ENCODE measurements around the gene ASB4.

ASB4 gene

GRCh38 chr7:95478272-95479037 lies 7.3 kb upstream of the ASB4 start:
- Histone ChIP-seq H3K9me3 (ENCODE audit: control insufficient read depth in 1 of 2, low read length in 2 of 2) (no peaks in the 10 kb centered on the region), H3K9ac (ENCODE audit: low read depth in 1 of 2, low read length in 2 of 2) (no peak overlapping the region), H3K27ac (ENCODE audit: low read depth, low read length) (no peak overlapping the region), H3K4me3 (ENCODE audit: low read depth in 1 of 2, low read length in 2 of 2) (peak overlapping the region; percentile 31 to 37), H3K27me3 (ENCODE audit: control insufficient read depth in 1 of 2, insufficient read depth in 2 of 2, low read length in 2 of 2) (peaks cover 0 to 7% of the 10 kb centered on the region in 2 donors), H3K36me3 (ENCODE audit: control insufficient read depth in 1 of 2, insufficient read depth in 2 of 2, low read length in 2 of 2) (no peaks in the 10 kb centered on the region), H3K4me1 (ENCODE audit: control insufficient read depth in 1 of 2, insufficient read depth in 2 of 2, low read length in 2 of 2) (no peaks in the 10 kb centered on the region)

- Histone ChIP-seq H3K4me3 (ENCODE audit: low read depth in 1 of 2, low read length in 2 of 2) (no peak overlapping the region), H3K9ac (ENCODE audit: low read depth in 1 of 2, low read length in 2 of 2) (no peak overlapping the region), H3K27ac (ENCODE audit: low read depth, low read length) (no peak overlapping the region), H3K36me3 (ENCODE audit: control insufficient read depth in 1 of 2, insufficient read depth in 2 of 2, low read length in 2 of 2) (no peaks in the 10 kb centered on the region), H3K9me3 (ENCODE audit: control insufficient read depth in 1 of 2, low read length in 2 of 2) (no peaks in the 10 kb centered on the region), H3K27me3 (ENCODE audit: control insufficient read depth in 1 of 2, insufficient read depth in 2 of 2, low read length in 2 of 2) (peaks cover 0 to 7% of the 10 kb centered on the region in 2 donors), H3K4me1 (ENCODE audit: control insufficient read depth in 1 of 2, insufficient read depth in 2 of 2, low read length in 2 of 2) (no peaks in the 10 kb centered on the region)
Observed at GRCh38 chr7:95479992-95480624, 5.6 kb upstream of the ASB4 start.

- Histone ChIP-seq H3K27me3 (ENCODE audit: control insufficient read depth in 1 of 2, insufficient read depth in 2 of 2, low read length in 2 of 2) (peaks cover 0 to 7% of the 10 kb centered on the region in 2 donors), H3K9ac (ENCODE audit: low read depth in 1 of 2, low read length in 2 of 2) (no peak overlapping the region), H3K9me3 (ENCODE audit: control insufficient read depth in 1 of 2, low read length in 2 of 2) (no peaks in the 10 kb centered on the region), H3K4me3 (ENCODE audit: low read depth in 1 of 2, low read length in 2 of 2) (no peak overlapping the region), H3K27ac (ENCODE audit: low read depth, low read length) (no peak overlapping the region), H3K4me1 (ENCODE audit: control insufficient read depth in 1 of 2, insufficient read depth in 2 of 2, low read length in 2 of 2) (no peaks in the 10 kb centered on the region), H3K36me3 (ENCODE audit: control insufficient read depth in 1 of 2, insufficient read depth in 2 of 2, low read length in 2 of 2) (no peaks in the 10 kb centered on the region)
Observed at GRCh38 chr7:95481271-95482165, 4.2 kb upstream of the ASB4 start.

GRCh38 chr7:95482424-95482823 lies 3.3 kb upstream of the ASB4 start:
- no peaks in the 10 kb centered on the region for H3K9me3 ChIP-seq (ENCODE audit: control insufficient read depth in 1 of 2, low read length in 2 of 2)
- peaks cover 0 to 7% of the 10 kb centered on the region in 2 donors for H3K27me3 ChIP-seq (ENCODE audit: control insufficient read depth in 1 of 2, insufficient read depth in 2 of 2, low read length in 2 of 2)
- no peaks in the 10 kb centered on the region for H3K4me1 ChIP-seq (ENCODE audit: control insufficient read depth in 1 of 2, insufficient read depth in 2 of 2, low read length in 2 of 2)
- no peak overlapping the region for H3K27ac ChIP-seq (ENCODE audit: low read depth, low read length)
- H3K4me3 ChIP-seq (ENCODE audit: low read depth in 1 of 2, low read length in 2 of 2), result no peak overlapping the region
- H3K36me3 ChIP-seq (ENCODE audit: control insufficient read depth in 1 of 2, insufficient read depth in 2 of 2, low read length in 2 of 2), result no peaks in the 10 kb centered on the region
- no peak overlapping the region for H3K9ac ChIP-seq (ENCODE audit: low read depth in 1 of 2, low read length in 2 of 2)

GRCh38 chr7:95490231-95490762 lies 4.6 kb downstream of the ASB4 start:
- H3K27me3 ChIP-seq (ENCODE audit: control insufficient read depth in 1 of 2, insufficient read depth in 2 of 2, low read length in 2 of 2), result no peaks in the 10 kb centered on the region
- H3K4me1 ChIP-seq (ENCODE audit: control insufficient read depth in 1 of 2, insufficient read depth in 2 of 2, low read length in 2 of 2), result peaks cover 0 to 6% of the 10 kb centered on the region in 2 donors
- H3K27ac ChIP-seq (ENCODE audit: low read depth, low read length), result no peak overlapping the region
- H3K36me3 ChIP-seq (ENCODE audit: control insufficient read depth in 1 of 2, insufficient read depth in 2 of 2, low read length in 2 of 2), result no peaks in the 10 kb centered on the region
- H3K9ac ChIP-seq (ENCODE audit: low read depth in 1 of 2, low read length in 2 of 2), result no peak overlapping the region
- H3K9me3 ChIP-seq (ENCODE audit: control insufficient read depth in 1 of 2, low read length in 2 of 2), result no peaks in the 10 kb centered on the region
- no peak overlapping the region for H3K4me3 ChIP-seq (ENCODE audit: low read depth in 1 of 2, low read length in 2 of 2)

DNA sequence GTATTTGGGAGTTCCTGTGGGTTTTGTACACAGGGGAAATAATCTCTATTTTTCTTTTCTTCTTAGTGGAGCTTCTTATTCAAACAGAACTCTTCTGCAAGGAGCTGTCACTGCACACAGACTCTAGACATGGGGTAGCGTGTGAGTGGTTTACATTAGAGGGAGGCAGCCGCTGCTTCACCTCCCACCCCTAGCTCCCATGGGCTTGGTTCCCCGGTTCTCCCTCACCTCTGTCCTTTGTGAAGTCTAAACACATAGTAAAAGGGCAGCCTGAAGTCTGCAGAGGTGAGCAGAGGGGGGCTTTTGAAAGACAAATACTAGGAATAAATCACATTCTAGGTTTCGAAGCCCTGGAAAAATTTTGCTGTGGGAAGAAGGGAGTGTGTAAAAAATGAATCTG lies 5.5 kb downstream of the ASB4 start:
- Histone ChIP-seq H3K9ac (ENCODE audit: low read depth in 1 of 2, low read length in 2 of 2) (no peak overlapping the region), H3K4me3 (ENCODE audit: low read depth in 1 of 2, low read length in 2 of 2) (no peak overlapping the region), H3K4me1 (ENCODE audit: control insufficient read depth in 1 of 2, insufficient read depth in 2 of 2, low read length in 2 of 2) (peaks cover 0 to 6% of the 10 kb centered on the region in 2 donors), H3K9me3 (ENCODE audit: control insufficient read depth in 1 of 2, low read length in 2 of 2) (no peaks in the 10 kb centered on the region), H3K27me3 (ENCODE audit: control insufficient read depth in 1 of 2, insufficient read depth in 2 of 2, low read length in 2 of 2) (no peaks in the 10 kb centered on the region), H3K36me3 (ENCODE audit: control insufficient read depth in 1 of 2, insufficient read depth in 2 of 2, low read length in 2 of 2) (no peaks in the 10 kb centered on the region), H3K27ac (ENCODE audit: low read depth, low read length) (no peak overlapping the region)

DNA sequence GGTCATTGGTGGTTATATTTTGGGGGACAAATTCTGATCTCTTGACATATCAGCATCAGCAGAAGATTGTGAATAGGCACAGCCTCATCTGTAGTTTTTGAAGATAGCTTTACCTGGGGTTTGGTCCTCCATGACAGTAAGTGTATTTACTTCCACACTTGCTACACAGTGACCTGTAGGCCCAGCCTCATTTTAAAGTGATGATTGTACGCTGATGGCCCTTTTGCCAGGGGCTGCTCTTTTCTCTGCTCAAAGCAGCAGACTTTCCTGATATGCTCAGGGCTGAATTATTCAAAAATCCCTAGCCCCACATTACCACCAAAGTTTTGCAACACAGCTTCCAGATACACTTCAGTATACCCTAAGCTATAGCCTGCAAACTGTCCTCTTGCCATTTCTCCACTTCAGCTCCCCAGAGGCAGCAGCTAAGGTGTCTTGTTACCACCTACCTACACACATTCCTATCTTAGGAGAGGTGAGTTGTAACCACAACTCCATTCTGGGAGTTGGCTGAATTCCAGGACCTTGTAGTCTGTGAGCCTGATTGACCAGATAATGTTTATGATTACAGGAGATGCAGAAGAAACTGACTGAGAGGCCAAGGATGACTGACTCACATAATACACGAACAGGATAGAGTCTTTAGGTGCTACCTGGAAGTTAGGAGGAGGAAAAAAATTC lies 6.0 kb downstream of the ASB4 start:
- peaks cover 0 to 6% of the 10 kb centered on the region in 2 donors for H3K4me1 ChIP-seq (ENCODE audit: control insufficient read depth in 1 of 2, insufficient read depth in 2 of 2, low read length in 2 of 2)
- no peak overlapping the region for H3K4me3 ChIP-seq (ENCODE audit: low read depth in 1 of 2, low read length in 2 of 2)
- H3K27ac ChIP-seq (ENCODE audit: low read depth, low read length), result no peak overlapping the region
- no peak overlapping the region for H3K9ac ChIP-seq (ENCODE audit: low read depth in 1 of 2, low read length in 2 of 2)
- H3K9me3 ChIP-seq (ENCODE audit: control insufficient read depth in 1 of 2, low read length in 2 of 2), result no peaks in the 10 kb centered on the region
- H3K27me3 ChIP-seq (ENCODE audit: control insufficient read depth in 1 of 2, insufficient read depth in 2 of 2, low read length in 2 of 2), result no peaks in the 10 kb centered on the region
- H3K36me3 ChIP-seq (ENCODE audit: control insufficient read depth in 1 of 2, insufficient read depth in 2 of 2, low read length in 2 of 2), result no peaks in the 10 kb centered on the region

- Histone ChIP-seq H3K4me1 (ENCODE audit: control insufficient read depth in 1 of 2, insufficient read depth in 2 of 2, low read length in 2 of 2) (peaks cover 0 to 5% of the 10 kb centered on the region in 2 donors), H3K27me3 (ENCODE audit: control insufficient read depth in 1 of 2, insufficient read depth in 2 of 2, low read length in 2 of 2) (no peaks in the 10 kb centered on the region), H3K9me3 (ENCODE audit: control insufficient read depth in 1 of 2, low read length in 2 of 2) (no peaks in the 10 kb centered on the region), H3K9ac (ENCODE audit: low read depth in 1 of 2, low read length in 2 of 2) (no peak overlapping the region), H3K36me3 (ENCODE audit: control insufficient read depth in 1 of 2, insufficient read depth in 2 of 2, low read length in 2 of 2) (no peaks in the 10 kb centered on the region), H3K4me3 (ENCODE audit: low read depth in 1 of 2, low read length in 2 of 2) (no peak overlapping the region), H3K27ac (ENCODE audit: low read depth, low read length) (no peak overlapping the region)
Observed at GRCh38 chr7:95493247-95493646, 7.5 kb downstream of the ASB4 start.

- no peaks in the 10 kb centered on the region for H3K36me3 ChIP-seq (ENCODE audit: control insufficient read depth in 1 of 2, insufficient read depth in 2 of 2, low read length in 2 of 2)
Observed at GRCh38 chr7:95493844-95494243, 8.1 kb downstream of the ASB4 start.

More at GRCh38 chr7:95493844-95494243, 8.1 kb downstream of the ASB4 start:
- no peaks in the 10 kb centered on the region for H3K4me1 ChIP-seq (ENCODE audit: control insufficient read depth in 1 of 2, insufficient read depth in 2 of 2, low read length in 2 of 2)
- no peak overlapping the region for H3K4me3 ChIP-seq (ENCODE audit: low read depth in 1 of 2, low read length in 2 of 2)
- no peaks in the 10 kb centered on the region for H3K9me3 ChIP-seq (ENCODE audit: control insufficient read depth in 1 of 2, low read length in 2 of 2)
- H3K27me3 ChIP-seq (ENCODE audit: control insufficient read depth in 1 of 2, insufficient read depth in 2 of 2, low read length in 2 of 2), result no peaks in the 10 kb centered on the region
- H3K9ac ChIP-seq (ENCODE audit: low read depth in 1 of 2, low read length in 2 of 2), result no peak overlapping the region
- H3K27ac ChIP-seq (ENCODE audit: low read depth, low read length), result no peak overlapping the region
